Tibial nerve (tissue), 4 donors: ENCODE results near the gene IL31RA. TPM values are rescaled to one million over a fixed set of nuclear protein-coding genes. Genes with fewer than 3 reads are reported as not detected.

Experiments used
- DNase-seq, 2 donors: peaks; one replicate each; pipeline ENCODE4 v3.0.0-alpha.2; 2019; ENCODE audit warnings: low spot score in 2 of 2
- H3K27ac ChIP-seq, 4 donors: fragments of 200-600 bp; sonication (generic) in 3 of 4; one replicate each; pipeline ENCODE4 v1.5.1; 2017 to 2019; ENCODE audit warnings: mild to moderate bottlenecking in 1 of 4
- H3K27me3 ChIP-seq, 2 donors: fragments of 200-600 bp; sonication (generic) in 1 of 2; one replicate each; pipeline versions ENCODE4 v1.5.1 to v1.6.0; 2017 to 2019
- H3K36me3 ChIP-seq, 3 donors: fragments of 200-600 bp; sonication (generic); one replicate each; pipeline ENCODE4 v1.5.1; 2018 to 2019
- H3K4me1 ChIP-seq, 4 donors: fragments of 200-600 bp; sonication (generic) in 3 of 4; one replicate each; pipeline ENCODE4 v1.5.1; 2017 to 2019
- H3K4me3 ChIP-seq, 4 donors: fragments of 200-600 bp; sonication (generic) in 3 of 4; one replicate each; pipeline ENCODE4 v1.5.1; 2017 to 2019; ENCODE audit warnings: mild to moderate bottlenecking in 1 of 4, moderate library complexity in 1 of 4
- H3K9me3 ChIP-seq, 4 donors: fragments of 200-600 bp; sonication (generic) in 3 of 4; one replicate each; pipeline ENCODE4 v1.5.1; 2017 to 2019
- CTCF ChIP-seq, 5 experiments: fragments of 200-600 bp in 3 of 5; fragments of 450-650 bp in 2 of 5; sonication (generic) in 3 of 5; IDR thresholded peaks; one replicate each; pipeline ENCODE4 v1.5.1; 2016 to 2019; ENCODE audit warnings: antibody characterized with exemption in 5 of 5, mild to moderate bottlenecking in 3 of 5, moderate library complexity in 2 of 5
- EP300 ChIP-seq, 2 donors: sonication (generic); formaldehyde crosslinking; IDR thresholded peaks; one replicate each; pipeline ENCODE4 v1.6.1; 2017; ENCODE audit warnings: antibody characterized with exemption in 2 of 2, mild to moderate bottlenecking in 1 of 2
- POLR2A ChIP-seq, 2 donors: fragments of 450-650 bp; IDR thresholded peaks; one replicate each; pipeline ENCODE4 v1.6.1; 2017; ENCODE audit warnings: antibody characterized with exemption in 2 of 2, mild to moderate bottlenecking in 2 of 2, moderate library complexity in 2 of 2
- WGBS, 2 donors: methylation state at CpG; one replicate each; pipeline ENCODE4 v1.1.5; 2018; 5-methylcytosine and 5-hydroxymethylcytosine counted together
- total RNA-seq, 4 donors: library from RNA; depleted of rRNA; stranded (reverse); fragments of >200 nt; gene quantifications; one replicate each; pipeline ENCODE4 v1.1.0, GENCODE V29; 2016

Gene IL31RA
- total RNA-seq, 4 donors from 2014 or later, result 0.60 TPM; not detected in 3

GRCh38 chr5:55923177-55923771 lies 72.1 kb downstream of the IL31RA start:
- peaks cover 0 to 4% (median 2%) of the 10 kb centered on the region in 4 donors for H3K4me1 ChIP-seq
- H3K36me3 ChIP-seq, result no peaks in the 10 kb centered on the region
- TF ChIP-seq CTCF (IDR thresholded peaks at IDR 0.05) (no peak), EP300 (IDR thresholded peaks at IDR 0.05) (no peak), POLR2A (IDR thresholded peaks at IDR 0.05) (no peak)
- peak overlapping the region in 1 of 4 donors; percentile 56 for H3K27ac ChIP-seq
- no peak for DNase-seq
- H3K9me3 ChIP-seq, result no peaks in the 10 kb centered on the region
- H3K27me3 ChIP-seq, result no peaks in the 10 kb centered on the region
- 42 to 60% methylated on average over 17 of the region's 17 CpGs for WGBS, 2 donors
- peak overlapping the region; percentile 4 to 46 (median 20) for H3K4me3 ChIP-seq

- no peaks in the 10 kb centered on the region for H3K9me3 ChIP-seq
- no peak overlapping the region for H3K4me3 ChIP-seq
- no peaks in the 10 kb centered on the region for H3K36me3 ChIP-seq
- H3K4me1 ChIP-seq, result peaks cover 0 to 4% (median 2%) of the 10 kb centered on the region in 4 donors
- no peak overlapping the region for H3K27ac ChIP-seq
- WGBS, 2 donors, result 91 to 95% methylated on average over 9 of the region's 9 CpGs
- H3K27me3 ChIP-seq, result no peaks in the 10 kb centered on the region
- TF ChIP-seq CTCF (IDR thresholded peaks at IDR 0.05), result no peak
- TF ChIP-seq EP300 (IDR thresholded peaks at IDR 0.05), result no peak
- no peak for TF ChIP-seq POLR2A (IDR thresholded peaks at IDR 0.05)
- DNase-seq, result no peak
Measured at GRCh38 chr5:55923865-55924500, 72.8 kb downstream of the IL31RA start.

GRCh38 chr5:55924744-55925143 lies 73.6 kb downstream of the IL31RA start:
- Histone ChIP-seq H3K9me3 (no peaks in the 10 kb centered on the region), H3K36me3 (no peaks in the 10 kb centered on the region), H3K27me3 (no peaks in the 10 kb centered on the region), H3K4me1 (peaks cover 0 to 4% (median 2%) of the 10 kb centered on the region in 4 donors), H3K27ac (no peak overlapping the region), H3K4me3 (no peak overlapping the region)
- no peak for TF ChIP-seq CTCF (IDR thresholded peaks at IDR 0.05)
- TF ChIP-seq EP300 (IDR thresholded peaks at IDR 0.05), result no peak
- no peak for TF ChIP-seq POLR2A (IDR thresholded peaks at IDR 0.05)
- no peak for DNase-seq
- 86 to 99% methylated on average over 11 of the region's 11 CpGs for WGBS, 2 donors

- H3K36me3 ChIP-seq, result no peaks in the 10 kb centered on the region
- no peak for DNase-seq
- no peaks in the 10 kb centered on the region for H3K27me3 ChIP-seq
- no peak for TF ChIP-seq CTCF (IDR thresholded peaks at IDR 0.05)
- no peak for TF ChIP-seq EP300 (IDR thresholded peaks at IDR 0.05)
- no peak for TF ChIP-seq POLR2A (IDR thresholded peaks at IDR 0.05)
- H3K4me3 ChIP-seq, result no peak overlapping the region
- peaks cover 0 to 4% (median 2%) of the 10 kb centered on the region in 4 donors for H3K4me1 ChIP-seq
- H3K27ac ChIP-seq, result no peak overlapping the region
- 87 to 98% methylated on average over 3 of the region's 3 CpGs for WGBS, 2 donors
- H3K9me3 ChIP-seq, result no peaks in the 10 kb centered on the region
Measured at GRCh38 chr5:55925181-55925580, 74.0 kb downstream of the IL31RA start.

- no peaks in the 10 kb centered on the region for H3K36me3 ChIP-seq
- DNase-seq, result no peak
- peaks cover 0 to 4% (median 2%) of the 10 kb centered on the region in 4 donors for H3K4me1 ChIP-seq
- no peak overlapping the region for H3K27ac ChIP-seq
- no peak overlapping the region for H3K4me3 ChIP-seq
- WGBS, 2 donors, result 72 to 74% methylated on average over 5 of the region's 5 CpGs
- no peaks in the 10 kb centered on the region for H3K27me3 ChIP-seq
- TF ChIP-seq EP300 (IDR thresholded peaks at IDR 0.05) (no peak), CTCF (IDR thresholded peaks at IDR 0.05) (no peak), POLR2A (IDR thresholded peaks at IDR 0.05) (no peak)
- no peaks in the 10 kb centered on the region for H3K9me3 ChIP-seq
Measured at GRCh38 chr5:55925712-55926111, 74.6 kb downstream of the IL31RA start.
